Activated T-cell treated with anti-CD3 and anti-CD28 coated beads for 4 hours (primary cell): ENCODE data around the gene ATG13.
"Not testable (repeated sequence)": the region's sequence is repeated elsewhere in the genome, so short reads cannot be mapped to it uniquely, and the experiment has no call there.

ENCODE experiments used
- DNase-seq: peaks from one replicate; pipeline ENCODE4 v3.0.0-alpha.2; 2020

ATG13 gene

GRCh38 chr11:46700241-46701077 is 83.1 kb downstream of the ATG13 start, which contains the start of the genes ARHGAP1 and ZNF408:
Gene ARHGAP1, minus strand, starts transcription at chr11:46700619. Its CDS starts 4,512 bp downstream, at chr11:46696107.
Gene ZNF408, plus strand, starts transcription at chr11:46701031. Its CDS starts 17 bp downstream, at chr11:46701048.
- peak; percentile 99 for DNase-seq

DNA sequence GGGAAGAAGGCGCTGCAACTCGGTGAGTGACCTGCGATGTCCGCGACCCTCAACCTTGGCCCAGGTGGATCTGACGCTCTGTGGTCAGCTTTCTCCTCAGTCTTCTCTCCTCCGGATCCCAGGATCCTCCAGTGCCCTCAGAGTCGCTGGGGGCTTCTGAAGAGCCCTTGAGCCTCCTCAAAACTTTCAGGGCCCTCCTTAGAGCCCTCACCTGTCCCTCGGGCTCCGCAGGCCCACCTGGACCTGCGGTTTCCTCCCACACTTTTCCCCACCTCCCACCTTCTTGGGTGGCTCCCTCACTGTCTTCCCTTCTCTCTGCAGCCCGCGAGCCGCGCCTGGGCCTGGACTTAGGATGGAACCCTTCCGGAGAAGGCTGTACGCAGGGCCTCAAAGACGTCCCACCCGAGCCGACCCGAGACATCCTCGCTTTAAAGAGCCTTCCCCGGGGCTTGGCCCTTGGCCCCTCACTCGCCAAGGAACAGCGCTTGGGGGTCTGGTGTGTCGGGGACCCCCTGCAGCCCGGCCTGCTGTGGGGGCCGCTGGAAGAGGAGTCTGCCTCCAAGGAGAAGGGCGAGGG is 83.8 kb downstream of the ATG13 start:
- no peak for DNase-seq

- no peak for DNase-seq
Measured at GRCh38 chr11:46705070-46705688, 87.8 kb downstream of the ATG13 start.

- no peak for DNase-seq
Measured at GRCh38 chr11:46706886-46707285, 89.5 kb downstream of the ATG13 start.

GRCh38 chr11:46709351-46709750 is 92.0 kb downstream of the ATG13 start:
- DNase-seq = not testable (repeated sequence)

DNA sequence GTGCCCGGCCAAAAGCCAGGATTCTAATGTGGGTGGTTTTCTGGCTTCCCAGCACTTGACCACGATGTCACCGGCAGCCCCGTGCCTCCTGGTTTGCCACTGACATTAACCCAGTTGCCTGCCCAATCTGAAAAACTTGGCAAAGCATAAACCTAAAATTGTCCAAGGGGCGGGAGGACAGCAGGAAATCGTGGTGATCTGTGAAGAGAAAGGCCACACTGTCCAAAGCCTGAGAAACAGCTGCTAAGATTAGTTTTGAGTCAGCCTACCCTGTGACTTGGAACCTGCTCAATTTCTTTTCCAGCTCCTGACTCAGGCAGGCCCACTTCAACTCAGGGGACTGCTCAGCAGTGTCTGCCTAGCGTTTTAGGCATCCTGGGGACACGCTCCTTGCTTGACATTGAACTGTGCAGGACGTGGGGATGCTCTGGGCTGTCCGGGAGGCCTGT is 93.5 kb downstream of the ATG13 start:
- no peak for DNase-seq

DNA sequence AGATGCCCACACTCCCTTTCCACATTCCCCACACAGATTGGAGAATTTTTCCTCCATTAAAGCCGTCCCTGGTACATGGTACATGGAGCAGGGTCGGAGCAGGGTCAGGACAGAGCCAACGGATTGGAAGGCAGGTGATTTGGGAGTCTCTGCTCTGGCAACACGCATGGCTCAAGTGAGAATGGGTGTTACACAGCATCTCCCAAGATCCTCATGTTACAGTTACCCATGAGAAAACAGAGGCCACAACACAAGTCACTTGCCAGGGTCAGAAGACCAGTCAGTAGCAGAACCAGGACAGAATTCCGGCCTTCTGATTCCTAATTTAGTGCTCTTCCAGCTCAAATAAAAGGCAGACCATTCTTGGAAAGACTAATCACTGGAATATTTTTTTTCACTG is 94.0 kb downstream of the ATG13 start:
- DNase-seq = no peak

DNA sequence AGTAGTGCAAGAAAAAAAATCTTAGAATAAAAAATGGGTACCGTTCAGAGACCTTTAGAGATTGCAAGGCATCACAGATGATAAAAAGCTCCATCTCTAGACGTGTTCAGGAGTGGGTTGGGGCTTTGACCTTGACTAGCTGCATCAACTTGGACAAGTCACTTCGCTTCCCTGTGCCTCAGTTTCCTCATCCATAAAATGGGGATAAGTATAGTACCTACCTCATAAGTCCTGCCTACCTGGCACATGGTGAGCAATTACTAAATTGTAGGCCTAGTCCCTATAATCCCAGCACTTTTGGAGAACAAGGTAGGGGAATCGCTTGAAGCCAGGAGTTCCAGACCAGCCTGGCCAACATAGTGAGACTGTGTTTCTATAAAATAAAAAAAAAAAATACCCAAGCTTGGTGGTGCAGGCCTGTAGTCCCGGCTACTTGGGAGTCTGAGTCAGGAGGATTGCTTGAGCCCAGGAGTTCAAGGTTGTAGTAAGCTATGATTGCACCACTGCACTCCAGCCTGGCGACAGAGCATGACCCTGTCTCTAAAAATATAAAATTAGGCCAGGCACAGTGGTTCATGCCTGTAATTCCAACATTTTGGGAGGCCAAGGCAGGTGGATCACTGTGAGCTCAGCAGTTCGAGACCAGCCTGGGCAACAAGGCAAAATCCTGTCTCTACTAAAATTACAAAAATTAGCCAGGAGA is 95.7 kb downstream of the ATG13 start:
- DNase-seq = no peak

DNA sequence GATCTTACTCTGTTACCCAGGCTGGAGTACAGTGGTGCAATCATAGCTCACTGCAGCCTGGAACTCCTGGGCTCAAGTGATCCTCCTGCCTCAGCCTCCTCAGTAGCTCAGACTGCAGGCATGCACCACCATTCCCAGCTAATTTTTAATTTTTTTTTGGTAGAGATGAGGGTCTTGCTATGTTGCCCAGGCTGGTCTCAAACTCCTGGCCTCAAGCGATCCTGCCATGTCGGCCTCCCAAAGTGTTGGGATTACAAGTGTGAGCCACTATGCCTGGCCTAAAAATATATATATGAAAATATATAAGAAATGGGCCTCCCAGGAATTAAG is 100.4 kb downstream of the ATG13 start:
- not testable (repeated sequence) for DNase-seq

- no peak for DNase-seq
Measured at GRCh38 chr11:46718155-46719019, 101.0 kb downstream of the ATG13 start.

GRCh38 chr11:46719048-46719542 is 101.7 kb downstream of the ATG13 start, which contains the start of gene F2:
Gene F2, plus strand, starts transcription at chr11:46719213. Its CDS starts 23 bp downstream, at chr11:46719236.
- no peak for DNase-seq

DNA sequence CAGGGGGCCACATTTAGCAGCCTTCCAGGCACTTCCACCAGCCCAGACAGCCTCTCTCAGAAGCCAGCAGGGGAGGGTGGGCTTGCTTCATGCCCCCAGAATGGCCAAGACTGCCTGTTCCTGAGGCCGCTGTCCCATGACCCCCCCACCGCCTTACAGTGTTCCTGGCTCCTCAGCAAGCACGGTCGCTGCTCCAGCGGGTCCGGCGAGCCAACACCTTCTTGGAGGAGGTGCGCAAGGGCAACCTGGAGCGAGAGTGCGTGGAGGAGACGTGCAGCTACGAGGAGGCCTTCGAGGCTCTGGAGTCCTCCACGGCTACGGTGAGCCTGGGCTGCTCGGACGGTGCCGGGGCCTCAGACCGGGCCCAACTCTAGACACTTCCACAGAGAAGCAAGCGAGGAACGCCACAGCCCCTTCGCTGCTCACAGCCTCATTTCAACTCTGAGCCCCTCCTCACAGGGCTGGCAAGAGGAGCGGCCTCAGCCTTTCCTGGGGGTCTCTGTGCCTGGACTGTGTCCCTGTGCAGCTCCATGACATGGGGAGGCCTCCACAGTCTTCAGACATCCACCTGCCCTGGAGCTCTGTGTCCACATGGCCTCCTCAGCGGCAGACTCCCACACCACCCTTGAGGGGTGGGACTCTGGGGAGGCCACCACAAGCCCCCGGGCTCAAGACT is 102.3 kb downstream of the ATG13 start:
- no peak for DNase-seq

DNA sequence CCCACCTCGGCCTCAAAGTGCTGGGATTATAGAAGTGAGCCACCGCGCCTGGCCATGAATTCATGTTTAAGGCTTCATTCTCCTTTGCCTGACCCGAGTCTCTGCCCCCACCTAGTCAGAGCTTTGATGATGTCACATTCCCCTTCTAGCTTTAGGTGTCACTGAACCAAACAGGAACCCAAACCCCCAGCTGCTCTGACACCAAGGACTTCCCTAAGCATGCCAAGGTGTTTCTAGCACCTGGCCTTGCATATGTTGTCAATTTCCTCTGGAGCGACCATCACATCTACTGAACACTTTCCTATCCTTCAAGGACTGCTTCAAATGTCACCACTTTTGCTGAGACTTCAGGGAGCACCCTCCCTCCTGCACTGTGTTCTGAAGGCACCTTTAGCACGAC is 103.9 kb downstream of the ATG13 start:
- DNase-seq = no peak

DNA sequence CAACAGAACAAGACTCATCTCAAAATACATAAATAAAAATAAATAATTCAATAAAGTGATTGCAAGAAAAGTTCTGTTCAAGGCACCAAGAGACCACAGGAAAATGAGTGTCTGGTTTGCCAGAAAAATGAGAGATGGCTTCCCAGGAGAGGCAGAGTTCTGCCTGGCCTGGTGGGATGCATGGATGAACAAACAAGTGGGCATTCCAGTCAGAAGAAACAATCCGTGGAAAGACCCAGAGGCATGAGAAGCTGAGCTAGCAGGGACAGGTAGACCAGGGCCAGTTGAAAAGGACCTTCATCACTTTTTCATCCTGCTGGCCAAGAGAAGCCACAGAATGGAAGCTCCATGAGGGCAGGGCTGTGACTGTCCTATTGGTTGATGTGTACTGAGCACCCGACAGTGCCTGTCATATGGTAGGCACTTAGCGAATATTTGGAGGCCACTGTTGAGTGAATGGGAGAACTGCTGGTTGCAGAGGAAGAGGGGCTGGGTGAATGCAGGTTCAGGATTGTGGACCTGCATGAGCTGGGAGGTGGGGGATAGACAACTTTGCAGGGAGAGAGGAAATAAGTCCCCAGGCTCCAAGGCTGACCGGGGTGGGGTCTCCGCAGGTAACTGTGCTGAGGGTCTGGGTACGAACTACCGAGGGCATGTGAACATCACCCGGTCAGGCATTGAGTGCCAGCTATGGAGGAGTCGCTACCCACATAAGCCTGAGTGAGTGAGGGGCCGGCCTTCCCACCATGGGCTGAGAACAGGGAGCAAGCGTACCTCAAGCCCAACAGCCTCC is 105.4 kb downstream of the ATG13 start:
- DNase-seq = no peak

DNA sequence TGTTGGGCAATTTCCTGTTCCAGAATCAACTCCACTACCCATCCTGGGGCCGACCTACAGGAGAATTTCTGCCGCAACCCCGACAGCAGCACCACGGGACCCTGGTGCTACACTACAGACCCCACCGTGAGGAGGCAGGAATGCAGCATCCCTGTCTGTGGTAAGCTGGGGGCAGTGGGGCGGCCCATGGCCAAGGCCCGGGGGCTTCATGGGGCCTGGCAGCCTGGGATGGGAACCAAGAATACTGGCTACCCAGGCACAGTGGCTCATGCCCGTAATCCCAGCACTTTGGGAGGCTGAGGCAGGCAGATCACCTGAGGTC is 106.0 kb downstream of the ATG13 start:
- DNase-seq = no peak

DNA sequence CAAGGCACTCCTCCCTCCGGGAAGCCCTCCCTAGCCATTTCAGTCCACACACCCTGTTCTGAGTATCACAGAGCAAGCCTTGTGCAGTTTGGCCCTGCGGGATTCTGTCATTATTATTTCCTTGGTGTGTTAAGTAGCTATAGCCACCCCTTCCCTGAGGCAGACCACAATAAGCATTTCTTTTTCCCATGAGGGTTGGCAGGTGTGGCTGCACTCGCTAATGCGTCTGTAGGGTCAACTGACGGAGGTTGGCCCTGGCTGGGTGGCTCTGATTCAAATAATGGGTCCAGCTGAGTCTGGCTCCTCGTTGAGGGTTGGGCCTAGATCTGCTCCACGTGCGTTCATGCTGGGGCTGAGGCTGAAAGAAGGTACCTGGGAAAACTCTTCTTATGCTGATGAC is 106.7 kb downstream of the ATG13 start:
- no peak for DNase-seq
